ENCODE results near the gene RPGR.
A peak's percentile ranks its signal among the peaks of the same experiment; 100 is the strongest.

Gene RPGR

DNA sequence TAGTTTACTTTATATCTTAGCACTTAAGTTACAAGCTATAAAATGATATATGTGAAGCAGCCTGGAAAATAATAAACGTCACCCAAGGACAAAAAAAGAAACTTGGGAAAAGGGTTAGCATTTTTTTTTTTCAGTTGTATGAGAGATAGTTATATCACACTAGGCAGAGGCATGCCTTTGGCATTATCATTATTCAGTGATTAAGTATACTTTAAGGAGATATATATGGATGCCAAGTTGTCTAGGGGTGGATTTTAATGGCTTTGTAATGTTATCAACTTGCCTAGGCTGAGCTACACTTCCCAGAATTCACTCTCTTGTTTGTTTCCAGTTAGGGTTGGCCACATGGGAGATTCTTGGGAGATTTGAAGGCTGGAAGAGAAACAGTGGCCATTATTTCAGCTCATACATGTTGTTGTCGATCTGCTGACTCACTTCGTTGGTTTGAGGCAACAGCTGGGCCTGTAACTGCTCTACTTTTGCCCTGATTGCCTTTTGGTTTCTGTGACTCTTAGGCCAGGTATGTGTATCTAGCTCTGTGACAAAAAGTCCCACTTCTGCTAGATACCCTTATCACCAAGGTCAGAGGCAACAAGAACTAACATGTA, 95.1 kb downstream of the RPGR start:
- 93% methylated on average over 3 of the region's 3 CpGs for WGBS, 2 experiments
- Histone ChIP-seq H3K36me3 (ENCODE audit: control insufficient read depth, insufficient read depth, low read length) (no peaks in the 10 kb centered on the region), H3K9me3 (ENCODE audit: control insufficient read depth, low read length) (no peaks in the 10 kb centered on the region), H3K4me1 (ENCODE audit: control insufficient read depth, insufficient read depth, low read length) (no peaks in the 10 kb centered on the region), H3K27me3 (ENCODE audit: control insufficient read depth, insufficient read depth, low read length, poor library complexity, severe bottlenecking) (no peaks in the 10 kb centered on the region), H3K4me3 (ENCODE audit: insufficient read depth, low read depth, low read length) (no peak overlapping the region), H3K27ac (ENCODE audit: insufficient read depth, low read depth, low read length, poor library complexity, severe bottlenecking) (no peak overlapping the region)

DNA sequence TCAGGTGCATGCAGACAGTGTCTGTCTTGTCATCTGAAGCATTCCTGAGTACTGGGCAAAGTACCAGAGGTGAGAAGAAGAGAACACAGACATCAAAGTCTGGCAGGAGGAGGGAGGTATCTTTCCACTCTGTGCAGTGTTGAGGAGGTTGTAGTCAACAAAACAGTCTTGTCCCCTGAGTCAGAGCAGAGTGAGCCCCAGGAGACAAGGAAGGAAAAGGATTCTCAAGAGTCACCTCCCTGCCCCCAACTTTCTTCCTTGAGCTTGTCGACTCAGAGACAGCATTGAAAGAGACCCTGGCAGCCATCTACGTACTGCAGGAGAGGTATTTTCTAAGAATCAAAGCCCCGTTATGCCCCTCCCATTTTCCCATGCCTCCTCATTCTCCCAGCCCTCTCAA, 102.2 kb downstream of the RPGR start:
- WGBS, 2 experiments, result 10 to 33% methylated on average over 3 of the region's 3 CpGs
- peaks cover 27% of the 10 kb centered on the region for H3K27me3 ChIP-seq (ENCODE audit: control insufficient read depth, insufficient read depth, low read length, poor library complexity, severe bottlenecking)
- H3K36me3 ChIP-seq (ENCODE audit: control insufficient read depth, insufficient read depth, low read length), result no peaks in the 10 kb centered on the region
- H3K4me3 ChIP-seq (ENCODE audit: insufficient read depth, low read depth, low read length), result no peak overlapping the region
- H3K27ac ChIP-seq (ENCODE audit: insufficient read depth, low read depth, low read length, poor library complexity, severe bottlenecking), result no peak overlapping the region
- no peaks in the 10 kb centered on the region for H3K9me3 ChIP-seq (ENCODE audit: control insufficient read depth, low read length)
- H3K4me1 ChIP-seq (ENCODE audit: control insufficient read depth, insufficient read depth, low read length), result no peaks in the 10 kb centered on the region

DNA sequence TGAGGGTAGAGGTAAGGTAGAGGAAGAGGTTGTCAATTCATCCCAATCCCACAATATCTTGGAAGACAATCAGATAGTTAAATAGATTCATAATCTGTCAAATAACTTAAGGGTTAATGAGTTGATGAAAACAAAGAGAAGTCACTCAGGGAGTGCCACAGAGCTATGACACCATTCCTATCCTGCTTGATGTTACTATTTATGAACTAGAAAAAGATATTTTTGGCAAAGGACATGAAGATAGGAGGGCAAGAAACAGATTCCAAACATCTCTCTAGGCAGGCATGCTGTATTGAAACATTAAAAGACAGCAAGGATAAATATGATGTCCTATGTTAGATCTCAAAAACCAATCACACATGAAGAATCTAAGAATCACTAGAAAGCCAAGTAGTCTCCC, 103.1 kb downstream of the RPGR start:
- no peaks in the 10 kb centered on the region for H3K4me1 ChIP-seq (ENCODE audit: control insufficient read depth, insufficient read depth, low read length)
- no peak overlapping the region for H3K4me3 ChIP-seq (ENCODE audit: insufficient read depth, low read depth, low read length)
- peaks cover 37% of the 10 kb centered on the region for H3K27me3 ChIP-seq (ENCODE audit: control insufficient read depth, insufficient read depth, low read length, poor library complexity, severe bottlenecking)
- no peaks in the 10 kb centered on the region for H3K9me3 ChIP-seq (ENCODE audit: control insufficient read depth, low read length)
- H3K27ac ChIP-seq (ENCODE audit: insufficient read depth, low read depth, low read length, poor library complexity, severe bottlenecking), result no peak overlapping the region
- no peaks in the 10 kb centered on the region for H3K36me3 ChIP-seq (ENCODE audit: control insufficient read depth, insufficient read depth, low read length)

DNA sequence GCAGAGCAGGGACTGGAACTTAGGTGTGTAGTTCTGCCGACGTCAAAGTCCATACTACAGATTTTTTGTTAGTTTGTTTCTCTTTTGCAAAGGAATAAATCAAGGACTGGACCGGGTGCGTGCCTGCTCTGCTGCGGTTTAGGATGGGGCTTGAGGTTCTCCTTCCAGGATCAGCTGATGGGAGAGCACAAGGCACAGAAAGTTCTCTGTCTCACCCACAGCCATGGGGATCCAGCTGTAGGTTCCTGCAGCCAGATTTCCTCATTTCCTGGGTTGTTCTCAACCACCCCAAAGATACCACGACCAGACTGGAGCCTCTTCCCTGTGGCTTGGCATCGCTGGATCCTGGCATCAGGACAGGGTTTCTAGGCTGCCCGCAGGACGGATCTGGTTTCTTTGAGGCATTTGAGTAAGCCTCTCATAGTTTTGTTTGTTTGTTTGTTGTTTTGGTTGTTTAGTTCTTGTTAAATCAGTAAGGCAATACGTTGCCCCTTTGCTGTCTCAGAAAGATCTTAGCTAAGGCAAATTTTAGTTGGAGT, 105.8 kb downstream of the RPGR start:
- Histone ChIP-seq H3K36me3 (ENCODE audit: control insufficient read depth, insufficient read depth, low read length) (no peaks in the 10 kb centered on the region), H3K27me3 (ENCODE audit: control insufficient read depth, insufficient read depth, low read length, poor library complexity, severe bottlenecking) (peaks cover 41% of the 10 kb centered on the region), H3K4me3 (ENCODE audit: insufficient read depth, low read depth, low read length) (no peak overlapping the region), H3K27ac (ENCODE audit: insufficient read depth, low read depth, low read length, poor library complexity, severe bottlenecking) (no peak overlapping the region), H3K9me3 (ENCODE audit: control insufficient read depth, low read length) (no peaks in the 10 kb centered on the region), H3K4me1 (ENCODE audit: control insufficient read depth, insufficient read depth, low read length) (no peaks in the 10 kb centered on the region)
- WGBS, 2 experiments, result 86 to 88% methylated on average over 8 to 10 of the region's 10 CpGs

DNA sequence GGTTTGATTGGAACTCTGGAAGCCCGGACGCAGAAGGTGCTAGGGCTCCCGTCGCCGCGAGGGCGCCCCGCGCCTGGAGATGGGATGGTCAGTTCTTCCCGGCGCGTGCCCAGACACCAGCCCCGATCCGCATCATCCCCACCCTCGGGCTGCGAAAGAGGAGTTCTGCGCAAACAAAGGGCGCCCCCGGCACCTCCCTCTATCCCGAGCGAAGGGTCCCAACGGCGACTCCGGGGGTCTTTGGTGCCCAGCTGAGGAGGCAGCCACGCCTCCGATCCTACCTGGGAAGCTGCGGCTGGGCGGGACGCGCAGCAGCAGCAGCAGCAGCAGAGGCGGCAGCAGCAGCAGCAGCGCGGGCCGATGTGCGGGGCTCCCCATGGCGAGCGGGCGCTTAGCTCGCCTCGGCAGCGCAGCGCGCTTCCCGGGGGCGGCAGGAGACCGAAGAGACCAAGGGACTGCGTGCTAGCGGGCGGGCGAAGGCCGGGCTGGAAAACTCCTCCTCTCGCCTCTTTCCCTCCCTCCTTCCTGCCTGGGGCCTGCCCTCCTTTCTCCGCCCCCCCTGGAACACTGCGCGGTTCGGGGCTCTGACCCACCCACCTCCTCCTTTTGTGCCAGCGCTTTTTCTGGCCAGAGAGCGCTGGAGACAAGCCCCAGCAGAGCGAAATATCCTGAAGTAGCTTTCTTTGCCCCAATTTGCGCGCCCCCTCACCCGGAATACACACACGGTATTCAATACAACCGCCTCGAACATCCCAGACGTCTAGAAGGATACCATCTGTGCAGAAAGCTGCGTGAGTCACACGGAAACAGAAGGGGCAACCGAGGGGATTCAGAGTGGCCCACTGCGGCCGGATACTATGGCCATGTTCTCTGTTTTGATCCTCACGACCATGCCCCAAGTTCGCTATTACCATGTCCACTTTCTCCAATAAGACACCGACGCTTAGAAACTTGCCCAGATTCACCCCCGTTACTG, 106.6 kb downstream of the RPGR start, which contains the start of gene SRPX:
Gene SRPX (minus strand): TSS at position 457 of the 976 bp plus-strand sequence. CDS start 79 bp downstream, at position 378.
- Histone ChIP-seq H3K4me3 (ENCODE audit: insufficient read depth, low read depth, low read length) (peak within 1 kb of the TSS; percentile 43), H3K27me3 (ENCODE audit: control insufficient read depth, insufficient read depth, low read length, poor library complexity, severe bottlenecking) (peaks cover 41% of the 10 kb centered on the region), H3K27ac (ENCODE audit: insufficient read depth, low read depth, low read length, poor library complexity, severe bottlenecking) (no peak within 1 kb of the TSS), H3K36me3 (ENCODE audit: control insufficient read depth, insufficient read depth, low read length) (no peaks in the 10 kb centered on the region), H3K9me3 (ENCODE audit: control insufficient read depth, low read length) (no peaks in the 10 kb centered on the region), H3K4me1 (ENCODE audit: control insufficient read depth, insufficient read depth, low read length) (no peaks in the 10 kb centered on the region)
- 5 to 6% methylated on average over 76 of the region's 76 CpGs for WGBS, 2 experiments

DNA sequence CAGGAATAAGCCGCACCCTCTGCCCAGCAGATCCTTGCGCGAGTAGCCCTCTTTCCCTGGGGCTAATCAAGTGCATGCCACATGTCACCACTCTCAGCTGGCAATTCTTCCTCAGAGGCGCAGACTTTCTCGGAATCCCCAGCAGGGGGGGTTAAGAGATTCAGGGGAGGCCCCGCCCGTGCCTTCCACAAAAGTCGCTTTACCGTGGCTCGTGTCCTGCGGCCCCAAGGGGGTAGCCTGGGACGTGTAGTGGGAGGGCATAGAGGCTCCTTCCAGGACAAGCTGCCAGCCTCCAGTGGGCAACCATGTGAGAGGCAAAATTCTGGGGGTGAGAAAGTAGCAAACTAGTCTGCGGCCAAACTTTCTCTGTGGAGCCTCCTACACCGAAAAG, 107.3 kb downstream of the RPGR start:
- H3K27ac ChIP-seq (ENCODE audit: insufficient read depth, low read depth, low read length, poor library complexity, severe bottlenecking), result no peak overlapping the region
- H3K36me3 ChIP-seq (ENCODE audit: control insufficient read depth, insufficient read depth, low read length), result no peaks in the 10 kb centered on the region

More for the DNA sequence above, 107.3 kb downstream of the RPGR start:
- peaks cover 41% of the 10 kb centered on the region for H3K27me3 ChIP-seq (ENCODE audit: control insufficient read depth, insufficient read depth, low read length, poor library complexity, severe bottlenecking)
- H3K4me3 ChIP-seq (ENCODE audit: insufficient read depth, low read depth, low read length), result peak overlapping the region; percentile 43
- no peaks in the 10 kb centered on the region for H3K4me1 ChIP-seq (ENCODE audit: control insufficient read depth, insufficient read depth, low read length)
- no peaks in the 10 kb centered on the region for H3K9me3 ChIP-seq (ENCODE audit: control insufficient read depth, low read length)
- WGBS, 2 experiments, result 0% methylated on average over 14 of the region's 14 CpGs

Data from ectodermal cell (in vitro differentiated cells).